ENCODE data around the gene ADORA3.
"Not testable (repeated sequence)": the region's sequence is repeated elsewhere in the genome, so short reads cannot be mapped to it uniquely, and the experiment has no call there.

The ADORA3 gene

GRCh38 chr1:111503585-111504060 lies at the start of gene ADORA3, which contains the start of gene TMIGD3:
Gene ADORA3 (minus strand): TSS chr1:111503633. CDS start chr1:111503354, 279 bp downstream.
Gene TMIGD3 (minus strand): TSS chr1:111503633. CDS start chr1:111503354, 279 bp downstream.
- no peak for DNase-seq

GRCh38 chr1:111553196-111553595 lies 49.8 kb upstream of the ADORA3 start:
- no peak for DNase-seq

DNA sequence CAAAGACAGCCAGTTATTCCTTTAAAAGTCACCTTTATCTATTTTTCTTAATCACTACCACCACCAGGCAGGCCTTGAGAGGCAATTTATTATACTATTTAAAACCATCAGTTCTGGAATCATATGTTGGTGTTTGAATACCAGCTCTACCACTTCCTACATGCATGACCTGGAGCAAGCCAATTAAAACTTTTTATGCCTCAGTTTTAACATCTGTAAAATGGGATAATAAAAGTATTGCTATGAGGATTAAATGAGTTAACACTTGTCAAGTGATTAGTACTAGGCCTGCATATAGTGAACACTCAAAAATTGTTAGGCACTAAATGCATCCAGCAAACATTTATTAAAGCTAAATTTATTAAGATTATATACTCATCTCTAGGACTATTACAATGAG lies 49.2 kb upstream of the ADORA3 start:
- DNase-seq: no peak

DNA sequence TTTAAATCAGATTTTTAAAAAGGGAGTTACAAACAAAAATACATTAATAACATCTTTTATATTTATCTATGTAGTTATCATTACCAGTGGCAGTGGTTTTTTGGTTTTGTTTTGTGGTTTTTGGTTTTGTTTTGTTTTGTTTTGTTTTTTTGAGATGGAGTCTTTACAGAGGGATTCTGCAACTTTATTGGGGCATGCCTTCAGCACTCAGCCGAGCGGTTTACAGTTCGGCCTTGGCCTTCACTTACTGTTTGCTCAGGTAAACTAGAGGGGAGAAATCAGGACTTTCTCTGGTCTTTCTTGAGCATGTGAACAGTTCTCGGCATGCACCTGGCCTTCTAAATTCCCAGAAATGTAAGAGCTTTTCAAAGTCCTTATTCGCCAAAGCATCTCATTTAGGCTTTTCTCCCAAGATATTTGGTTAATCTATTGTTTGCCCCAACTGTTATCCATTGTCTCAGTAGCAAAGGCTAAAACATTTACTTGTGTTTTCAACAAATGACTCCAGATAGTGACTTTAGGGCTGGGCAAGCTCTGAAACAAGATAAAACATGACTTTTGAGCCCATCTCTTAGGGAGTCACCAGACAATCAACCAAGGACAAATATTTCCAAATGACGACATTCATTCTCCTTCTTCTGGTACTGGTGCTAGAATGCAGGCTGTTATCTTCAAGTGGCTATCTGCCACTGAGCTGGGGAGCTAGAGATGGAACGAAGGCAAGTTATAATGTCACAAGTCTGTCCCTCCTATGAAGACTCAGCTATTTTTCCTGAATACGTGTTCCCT lies 48.4 kb upstream of the ADORA3 start:
- DNase-seq: no peak

DNA sequence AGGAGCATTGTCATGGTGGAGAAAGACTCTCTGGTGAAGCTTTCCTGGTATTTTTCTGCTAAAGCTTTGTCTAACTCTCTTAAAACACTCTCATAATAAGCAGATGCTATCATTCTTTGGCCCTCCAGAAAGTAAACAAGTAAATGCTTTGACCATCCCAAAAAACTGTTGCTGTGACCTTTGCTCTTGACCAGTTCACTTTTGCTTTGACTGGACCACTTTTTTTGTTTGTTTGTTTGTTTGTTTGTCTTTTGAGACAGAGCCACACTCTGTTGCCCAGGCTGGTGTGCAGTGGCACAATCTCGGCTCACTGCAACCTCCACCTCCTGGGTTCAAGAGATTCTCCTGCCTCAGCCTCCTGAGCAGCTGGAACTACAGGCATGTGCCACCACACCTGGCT lies 44.4 kb upstream of the ADORA3 start:
- not testable (repeated sequence) for DNase-seq

DNA sequence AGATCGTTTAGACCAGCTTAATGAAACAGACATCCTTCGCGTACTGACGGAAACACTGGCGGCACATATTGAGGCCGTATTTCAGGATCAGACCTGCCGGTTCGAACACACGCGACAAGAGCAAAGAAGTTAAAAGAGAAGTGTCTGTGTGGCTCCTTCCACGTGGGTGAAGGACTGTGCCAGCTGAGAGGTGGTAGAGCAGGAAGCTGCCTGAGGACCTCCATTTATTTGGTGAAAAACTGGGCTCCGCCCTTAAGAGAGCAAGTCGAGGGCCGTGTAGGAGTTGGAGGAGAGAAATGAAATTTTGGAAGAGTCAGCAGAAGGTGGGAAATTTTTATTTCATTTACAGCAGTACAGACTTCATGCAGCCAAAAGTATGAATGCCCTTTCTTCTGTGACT lies 38.8 kb upstream of the ADORA3 start:
- DNase-seq: no peak

DNA sequence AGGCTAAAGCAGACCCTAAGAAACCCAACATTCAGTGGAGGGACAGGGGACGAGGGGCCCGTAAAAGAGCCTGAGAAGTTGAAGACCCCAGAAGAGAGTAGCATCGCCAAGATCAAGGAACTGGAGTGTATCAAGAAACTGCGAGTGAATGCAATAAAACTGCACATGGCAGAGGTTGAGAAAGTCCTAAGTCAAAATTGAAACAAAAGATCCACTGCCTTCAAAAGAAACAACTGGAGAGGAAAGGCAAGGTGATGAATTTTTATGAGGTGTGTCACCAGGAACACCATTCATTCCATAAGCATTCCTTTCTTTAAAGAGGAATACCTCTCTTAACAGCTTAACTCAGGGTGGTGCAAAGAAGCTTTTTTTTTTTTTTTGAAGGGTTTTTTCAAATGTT lies 38.3 kb upstream of the ADORA3 start:
- DNase-seq: no peak

- DNase-seq: no peak
Observed at GRCh38 chr1:111540928-111541327, 37.5 kb upstream of the ADORA3 start.

DNA sequence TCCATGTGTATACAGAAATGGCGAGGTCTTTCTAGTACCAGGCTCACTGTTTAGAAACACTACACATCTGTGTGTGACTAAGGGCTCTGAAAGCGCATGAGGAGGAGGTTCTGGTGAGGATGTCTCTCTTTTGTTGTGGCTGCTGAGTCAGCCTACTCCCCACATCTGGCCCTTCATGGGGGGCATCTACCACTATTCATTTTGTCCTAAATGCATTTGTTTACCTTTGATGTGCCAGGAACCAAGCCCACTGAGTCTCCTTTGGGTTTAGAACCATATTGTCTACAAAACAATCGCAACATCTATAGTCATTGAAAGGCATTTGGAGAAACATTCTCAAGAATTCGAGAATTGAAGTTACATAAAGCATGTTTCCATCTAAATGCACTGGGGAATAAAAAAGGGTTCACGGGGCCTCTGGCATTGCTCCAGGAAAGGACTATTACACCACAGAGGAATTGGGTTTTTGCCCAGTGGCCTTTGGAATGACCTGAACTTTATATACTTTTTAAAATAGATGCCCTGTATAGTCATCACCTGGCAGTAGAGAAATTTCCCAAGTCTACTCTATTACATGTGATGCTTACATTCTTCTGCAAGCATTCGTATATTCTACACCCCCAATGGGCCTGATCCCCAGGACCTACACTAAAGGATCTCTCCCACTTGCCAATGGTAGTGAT lies 35.1 kb upstream of the ADORA3 start:
- no peak for DNase-seq

DNA sequence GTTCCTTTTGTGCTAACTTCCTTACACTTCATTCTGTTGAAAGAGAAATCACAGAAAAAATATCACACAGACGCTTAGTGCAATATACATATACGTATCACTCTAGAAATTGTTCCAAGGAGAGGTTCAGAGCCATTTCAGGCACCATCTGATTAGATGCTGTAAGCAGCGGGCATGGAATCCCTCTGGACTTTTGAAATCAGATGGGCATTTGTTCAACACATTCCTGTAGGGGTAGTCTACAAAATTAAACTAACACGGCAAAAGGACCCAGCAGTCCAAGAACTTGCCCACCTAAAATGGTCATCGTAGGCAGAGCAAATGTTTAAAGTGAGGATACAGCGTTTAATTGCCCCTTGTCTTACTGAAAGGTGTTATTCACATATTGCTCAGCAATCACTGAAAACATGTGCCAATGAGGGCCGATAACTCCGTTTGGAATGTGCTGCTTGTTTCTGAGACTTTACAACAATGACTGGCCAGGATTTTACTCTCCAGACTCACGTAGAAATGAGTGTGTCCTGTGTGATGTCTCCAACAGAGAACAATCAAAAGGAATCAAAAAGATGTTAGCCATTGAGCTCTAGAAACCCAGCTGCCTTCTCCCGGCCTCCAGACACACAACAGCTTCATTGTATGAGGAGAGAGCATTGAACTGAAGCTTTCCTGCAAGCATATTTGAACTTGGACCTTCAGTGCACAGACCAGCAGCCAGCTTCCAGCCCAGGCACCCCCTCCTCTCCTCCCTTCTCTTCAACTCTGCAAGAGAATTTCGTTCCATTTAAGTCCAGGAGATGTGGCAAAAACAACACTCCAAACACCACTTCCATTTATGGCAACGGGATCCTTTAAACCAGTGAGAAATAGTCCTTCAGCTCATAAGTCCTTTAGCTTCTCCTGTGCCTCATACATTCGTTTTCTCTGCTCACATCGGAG lies 32.1 kb upstream of the ADORA3 start:
- DNase-seq: no peak

DNA sequence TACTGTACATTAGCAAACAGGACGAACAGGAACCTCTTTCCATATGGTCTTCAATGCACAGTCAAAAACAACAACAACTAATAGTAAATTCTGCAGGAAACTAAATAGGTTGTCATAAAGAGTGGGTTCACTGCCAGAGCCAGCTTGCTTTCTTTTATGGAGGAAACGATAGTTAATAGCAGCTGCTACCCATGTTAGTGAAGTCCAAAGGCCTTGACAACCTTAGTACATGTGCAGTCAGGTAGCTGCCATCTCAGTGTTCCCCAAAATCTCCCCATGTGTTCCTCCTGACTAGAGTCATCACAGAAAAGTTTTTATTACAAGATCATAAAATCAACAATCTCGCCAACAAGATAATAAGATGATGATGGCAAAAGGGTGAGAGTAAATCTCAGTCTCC lies 16.6 kb upstream of the ADORA3 start:
- DNase-seq: no peak

DNA sequence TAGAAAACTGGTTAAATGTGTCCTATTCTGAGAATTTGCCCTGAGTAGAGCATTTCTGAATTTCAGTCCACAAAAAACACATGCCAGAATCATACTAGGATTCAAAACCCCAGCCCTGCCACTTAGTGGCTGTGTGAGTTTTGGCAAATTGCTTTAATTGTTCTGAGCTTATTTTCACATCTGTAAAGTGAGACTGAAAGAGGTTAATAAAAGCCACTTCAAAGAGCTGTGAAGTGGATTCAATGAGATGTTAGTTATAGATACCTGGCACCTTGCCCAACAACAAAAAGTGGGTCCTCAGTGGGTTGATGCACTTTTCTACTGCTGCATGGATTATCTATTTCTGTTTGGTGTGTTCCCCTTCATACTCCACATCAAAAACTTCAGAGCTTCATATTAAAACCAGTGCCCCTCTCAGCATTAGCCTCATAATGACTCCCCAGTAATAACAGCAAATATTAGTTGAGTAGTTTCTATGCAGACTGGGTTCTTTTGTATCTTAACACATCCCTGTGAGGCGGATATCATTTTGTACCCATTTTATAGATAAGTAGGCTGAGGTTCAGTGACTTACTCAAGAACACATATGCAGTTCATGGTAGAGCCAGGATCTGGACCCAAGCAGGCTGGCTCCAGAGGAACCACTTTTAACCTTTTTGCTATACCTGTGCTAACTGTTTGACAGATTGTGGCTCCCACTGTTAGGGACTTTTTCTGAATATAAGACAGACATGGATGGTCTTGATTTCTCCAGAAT lies 14.2 kb upstream of the ADORA3 start:
- DNase-seq: no peak

- DNase-seq: no peak
Observed at GRCh38 chr1:111516005-111516535, 12.6 kb upstream of the ADORA3 start.

DNA sequence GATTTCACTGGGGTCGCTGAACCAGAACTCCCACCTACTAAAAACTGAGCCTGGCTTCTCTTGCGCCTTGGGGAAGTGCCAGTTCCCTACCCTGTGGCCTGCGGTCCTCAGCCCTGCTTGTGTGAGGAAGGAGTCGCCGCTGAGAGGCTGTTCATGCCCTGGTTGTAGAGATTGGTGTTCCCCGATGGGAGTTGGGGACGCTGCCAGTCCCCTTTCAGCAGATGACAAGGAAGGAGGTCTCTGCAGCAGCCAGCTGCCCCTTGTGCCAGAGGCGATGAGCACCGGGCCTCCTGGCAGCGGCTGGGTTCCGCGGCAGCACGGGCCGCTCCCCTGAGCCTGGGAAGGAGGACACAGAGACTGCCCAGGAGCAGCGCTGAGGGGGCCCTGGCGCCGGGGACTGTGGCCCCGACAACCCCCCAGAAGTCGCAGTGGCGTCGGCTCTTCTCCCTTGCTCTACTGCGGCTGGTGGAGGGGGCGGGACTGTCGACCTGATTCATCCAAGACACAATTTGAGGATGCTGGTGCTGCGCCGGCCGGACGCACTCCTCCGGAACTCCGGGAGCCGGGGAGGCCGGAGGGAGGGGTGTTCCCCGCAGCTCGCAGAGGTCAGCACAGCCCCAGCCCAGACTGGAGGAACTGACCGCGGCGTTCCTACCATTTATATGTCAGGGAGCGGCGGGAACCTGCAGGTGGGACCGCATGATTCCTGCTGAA lies 12.0 kb upstream of the ADORA3 start:
- DNase-seq: peak; percentile 63

GRCh38 chr1:111513410-111514020 lies 10.1 kb upstream of the ADORA3 start:
- no peak for DNase-seq

DNA sequence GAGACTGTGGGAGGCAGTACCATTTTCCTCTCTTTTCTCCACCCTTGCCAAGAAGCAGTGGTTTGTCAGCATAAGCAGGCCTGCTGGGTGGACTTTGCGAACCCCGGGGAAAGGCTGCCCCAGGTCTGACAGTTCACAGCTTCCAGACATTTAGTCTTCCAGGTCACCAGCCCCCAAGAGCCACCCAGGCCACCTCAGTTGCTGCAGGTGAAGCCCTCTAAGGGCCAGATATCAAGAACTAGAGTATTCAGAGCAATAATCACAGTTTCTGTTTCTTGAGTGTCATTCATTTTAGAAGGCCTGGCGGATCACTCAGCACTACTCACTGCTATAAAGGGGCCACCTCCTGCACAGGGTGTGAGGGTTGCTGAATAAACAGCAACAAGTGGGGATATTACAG lies 9.5 kb upstream of the ADORA3 start:
- no peak for DNase-seq

DNA sequence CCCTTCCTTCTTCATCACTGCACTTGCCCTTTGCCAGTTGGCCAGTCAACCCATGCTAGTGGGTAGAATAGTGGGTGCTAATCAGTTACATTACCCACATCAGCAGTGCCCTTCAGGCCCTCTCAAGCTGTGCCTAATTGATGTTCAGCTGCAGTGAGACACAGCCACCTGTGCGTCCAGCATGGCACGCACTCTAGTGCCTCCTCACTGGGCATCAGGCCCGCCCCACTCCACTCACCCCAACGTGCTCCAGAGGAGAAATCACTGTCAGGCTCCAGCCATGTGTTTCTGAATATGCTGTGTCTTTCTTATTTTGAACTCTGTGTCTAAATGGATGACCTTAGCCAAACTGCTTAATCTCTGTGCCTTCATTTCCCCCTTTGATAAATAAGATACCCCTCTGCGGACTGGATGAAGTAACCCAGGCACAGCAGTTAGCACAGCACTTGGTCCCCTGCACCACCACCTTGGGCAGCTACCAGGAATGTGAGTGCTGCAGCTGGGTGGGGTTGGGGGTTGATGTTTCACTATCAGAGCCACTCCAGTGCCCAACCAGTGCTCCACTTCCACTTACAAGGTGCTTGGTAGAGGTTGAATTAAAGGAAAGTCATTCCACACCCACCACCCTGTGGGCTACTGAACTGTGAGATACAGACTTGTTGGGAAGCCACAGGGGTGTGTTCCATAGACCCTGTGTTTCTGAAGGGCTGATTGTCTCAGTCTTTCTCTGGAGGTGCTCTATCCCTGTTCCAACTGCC lies 8.9 kb upstream of the ADORA3 start:
- no peak for DNase-seq

GRCh38 chr1:111511370-111511769 lies 7.9 kb upstream of the ADORA3 start:
- DNase-seq: no peak

DNA sequence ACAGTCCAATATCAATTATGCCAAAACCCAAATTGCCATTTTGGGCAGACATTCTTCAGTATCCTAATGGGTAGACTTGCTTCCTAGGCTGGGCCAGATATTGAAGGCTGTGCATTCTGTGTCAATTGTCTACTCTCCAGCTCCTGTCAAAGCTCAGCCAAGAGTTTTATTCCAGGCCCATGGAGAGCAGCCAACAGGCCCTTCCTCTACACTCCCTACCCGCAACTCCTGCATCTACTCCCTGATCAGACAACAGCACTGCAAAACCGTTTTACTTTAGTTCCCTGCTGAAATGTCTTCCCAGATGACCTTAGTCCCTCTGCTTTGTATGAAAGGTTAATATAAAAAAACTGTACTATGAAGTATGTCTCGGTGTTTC lies 6.6 kb upstream of the ADORA3 start:
- DNase-seq: peak; percentile 64

Data from right forelimb (tissue), 1 donor.